Natural killer cell treated with Interleukin-12 subunit alpha and Interleukin-12 subunit beta and Interleukin-15 and Interleukin-18, amount 100 ng/mL, for 72 hours (primary cell): ENCODE results near the gene GPRASP3. TPM values are rescaled to one million over a fixed set of nuclear protein-coding genes. Genes with fewer than 3 reads are reported as not detected.
A peak's percentile ranks its signal among the peaks of the same experiment; 100 is the strongest.
"Not testable (repeated sequence)": the region's sequence is repeated elsewhere in the genome, so short reads cannot be mapped to it uniquely, and the experiment has no call there.

Experiments used
- ATAC-seq, 2 donors: fragments of 150-1000 bp; cut with Tn5 transposase in 1 of 2; sonication (Bioruptor Pico), chemical (Tn5 transposase) in 1 of 2; 2 replicates each; pipeline ENCODE4 v1.10.0; 2021
- DNase-seq: peaks from one replicate; pipeline ENCODE4 v3.0.0; 2022; ENCODE audit warnings: low spot score
- H3K27ac Mint-ChIP-seq, 2 donors: 1 replicate in 1 of 2; 2 replicates in 1 of 2; pipeline ENCODE4 v1.8.0; 2022; ENCODE audit warnings: mixed read lengths in 2 of 2, mild to moderate bottlenecking in 1 of 2, moderate library complexity in 1 of 2
- H3K27me3 Mint-ChIP-seq, 2 donors: 1 replicate in 1 of 2; 2 replicates in 1 of 2; pipeline ENCODE4 v1.8.0; 2022; ENCODE audit warnings: mixed read lengths in 2 of 2
- H3K36me3 Mint-ChIP-seq: one replicate; pipeline ENCODE4 v1.8.0; 2022; ENCODE audit warnings: mixed read lengths
- H3K4me1 Mint-ChIP-seq, 2 donors: 1 replicate in 1 of 2; 2 replicates in 1 of 2; pipeline ENCODE4 v1.8.0; 2022; ENCODE audit warnings: low read depth in 2 of 2, mixed read lengths in 2 of 2, mild to moderate bottlenecking in 1 of 2
- H3K4me3 Mint-ChIP-seq: one replicate; pipeline ENCODE4 v1.8.0; 2022; ENCODE audit warnings: mixed read lengths
- H3K9me3 Mint-ChIP-seq: 2 replicates; pipeline ENCODE4 v1.8.0; 2022; ENCODE audit warnings: mixed read lengths
- total RNA-seq, 2 donors: library from RNA; stranded (reverse); gene quantifications; one replicate each; pipeline ENCODE4 v1.2.3, GENCODE V29; 2022

Gene GPRASP3
- total RNA-seq: 1 to 10 TPM; 1.9 to 2.5 TPM

- peak; percentile 91 to 93 for ATAC-seq
- peak; percentile 86 for DNase-seq
- no peaks in the 10 kb centered on the region for H3K36me3 Mint-ChIP-seq
- peaks cover 5 to 7% of the 10 kb centered on the region in 2 donors for H3K4me1 Mint-ChIP-seq
- peak within 1 kb of the TSS; percentile 8 to 77 for H3K27ac Mint-ChIP-seq
- peak within 1 kb of the TSS; percentile 87 for H3K4me3 Mint-ChIP-seq
- no peaks in the 10 kb centered on the region for H3K9me3 Mint-ChIP-seq
- H3K27me3 Mint-ChIP-seq: peaks cover 0 to 10% of the 10 kb centered on the region in 2 donors
These were observed at the start of gene GPRASP3 for GRCh38 chrX:102720237-102721168. Gene GPRASP3 (plus strand): TSS chrX:102720743. CDS start chrX:102748996, 28,253 bp downstream.

GRCh38 chrX:102672856-102673255 lies 47.7 kb upstream of the GPRASP3 start:
- DNase-seq: no peak
- Mint-ChIP-seq H3K27ac (no peak overlapping the region), H3K36me3 (peaks cover 2% of the 10 kb centered on the region), H3K4me3 (no peak overlapping the region), H3K4me1 (peaks cover 0 to 1% of the 10 kb centered on the region in 2 donors), H3K27me3 (no peaks in the 10 kb centered on the region), H3K9me3 (no peaks in the 10 kb centered on the region)
- ATAC-seq: no peak

GRCh38 chrX:102677479-102677878 lies 43.1 kb upstream of the GPRASP3 start:
- not testable (repeated sequence) for ATAC-seq, H3K27ac Mint-ChIP-seq, H3K4me3 Mint-ChIP-seq, H3K9me3 Mint-ChIP-seq, H3K4me1 Mint-ChIP-seq, DNase-seq, H3K27me3 Mint-ChIP-seq
- peaks cover 12% of the 10 kb centered on the region for H3K36me3 Mint-ChIP-seq

GRCh38 chrX:102684772-102685520 lies 35.6 kb upstream of the GPRASP3 start:
- H3K4me3 Mint-ChIP-seq: no peak overlapping the region
- no peak for ATAC-seq

GRCh38 chrX:102694749-102695148 lies 25.8 kb upstream of the GPRASP3 start:
- H3K4me3 Mint-ChIP-seq: no peak overlapping the region
- DNase-seq: no peak
- H3K4me1 Mint-ChIP-seq: no peaks in the 10 kb centered on the region
- ATAC-seq: no peak
- no peaks in the 10 kb centered on the region for H3K36me3 Mint-ChIP-seq
- H3K27ac Mint-ChIP-seq: no peak overlapping the region
- peaks cover 0 to 8% of the 10 kb centered on the region in 2 donors for H3K27me3 Mint-ChIP-seq
- no peaks in the 10 kb centered on the region for H3K9me3 Mint-ChIP-seq

More at GRCh38 chrX:102684772-102685520, 35.6 kb upstream of the GPRASP3 start:
- Mint-ChIP-seq H3K9me3 (peaks cover 7% of the 10 kb centered on the region), H3K36me3 (peaks cover 17% of the 10 kb centered on the region), H3K27me3 (no peaks in the 10 kb centered on the region), H3K4me1 (peaks cover 0 to 5% of the 10 kb centered on the region in 2 donors), H3K27ac (no peak overlapping the region)
- no peak for DNase-seq

GRCh38 chrX:102696306-102696705 lies 24.2 kb upstream of the GPRASP3 start:
- Mint-ChIP-seq H3K27me3 (peaks cover 0 to 8% of the 10 kb centered on the region in 2 donors), H3K36me3 (no peaks in the 10 kb centered on the region), H3K4me3 (no peak overlapping the region), H3K27ac (no peak overlapping the region), H3K9me3 (no peaks in the 10 kb centered on the region), H3K4me1 (no peaks in the 10 kb centered on the region)
- DNase-seq: no peak
- no peak for ATAC-seq

- peaks cover 4 to 11% of the 10 kb centered on the region in 2 donors for H3K27me3 Mint-ChIP-seq
- H3K27ac Mint-ChIP-seq: no peak overlapping the region
- DNase-seq (no peak), ATAC-seq (no peak)
- H3K4me3 Mint-ChIP-seq: no peak overlapping the region
- H3K4me1 Mint-ChIP-seq: no peaks in the 10 kb centered on the region
- H3K9me3 Mint-ChIP-seq: no peaks in the 10 kb centered on the region
- no peaks in the 10 kb centered on the region for H3K36me3 Mint-ChIP-seq
These were observed 23.0 kb upstream of the GPRASP3 start for GRCh38 chrX:102697494-102697893.

GRCh38 chrX:102708900-102709299 lies 11.6 kb upstream of the GPRASP3 start:
- Mint-ChIP-seq H3K27ac (no peak overlapping the region), H3K36me3 (no peaks in the 10 kb centered on the region), H3K4me1 (peaks cover 0 to 7% of the 10 kb centered on the region in 2 donors), H3K27me3 (peaks cover 14 to 26% of the 10 kb centered on the region in 2 donors), H3K9me3 (no peaks in the 10 kb centered on the region), H3K4me3 (no peak overlapping the region)
- DNase-seq: no peak
- ATAC-seq: no peak

- DNase-seq (no peak), ATAC-seq (no peak)
- H3K27me3 Mint-ChIP-seq: peaks cover 8 to 26% of the 10 kb centered on the region in 2 donors
- H3K27ac Mint-ChIP-seq: no peak overlapping the region
- no peaks in the 10 kb centered on the region for H3K9me3 Mint-ChIP-seq
- H3K36me3 Mint-ChIP-seq: no peaks in the 10 kb centered on the region
- H3K4me1 Mint-ChIP-seq: peaks cover 0 to 7% of the 10 kb centered on the region in 2 donors
- no peak overlapping the region for H3K4me3 Mint-ChIP-seq
These were observed 8.7 kb upstream of the GPRASP3 start for GRCh38 chrX:102711872-102712215.

- H3K36me3 Mint-ChIP-seq: no peaks in the 10 kb centered on the region
- H3K4me3 Mint-ChIP-seq: peak within 1 kb of the TSS; percentile 71
- H3K4me1 Mint-ChIP-seq: peaks cover 0 to 7% of the 10 kb centered on the region in 2 donors
- no peak for DNase-seq
- H3K27me3 Mint-ChIP-seq: peaks cover 8 to 26% of the 10 kb centered on the region in 2 donors
- ATAC-seq: peak; percentile 37 to 44
- peak within 1 kb of the TSS in 1 of 2 donors; percentile 34 for H3K27ac Mint-ChIP-seq
- H3K9me3 Mint-ChIP-seq: no peaks in the 10 kb centered on the region
These were observed 8.2 kb upstream of the GPRASP3 start, which contains the start of gene GPRASP2 for GRCh38 chrX:102712216-102712966. Gene GPRASP2 (plus strand): TSS chrX:102712448. CDS start chrX:102714870, 2,422 bp downstream.

GRCh38 chrX:102712981-102713625 lies 7.4 kb upstream of the GPRASP3 start:
- H3K27me3 Mint-ChIP-seq: peaks cover 8 to 26% of the 10 kb centered on the region in 2 donors
- H3K4me1 Mint-ChIP-seq: peaks cover 0 to 7% of the 10 kb centered on the region in 2 donors
- no peak for DNase-seq
- no peaks in the 10 kb centered on the region for H3K9me3 Mint-ChIP-seq
- H3K4me3 Mint-ChIP-seq: peak overlapping the region; percentile 27
- ATAC-seq: no peak
- no peak overlapping the region for H3K27ac Mint-ChIP-seq
- no peaks in the 10 kb centered on the region for H3K36me3 Mint-ChIP-seq

- H3K36me3 Mint-ChIP-seq: no peaks in the 10 kb centered on the region
- no peaks in the 10 kb centered on the region for H3K9me3 Mint-ChIP-seq
- H3K27me3 Mint-ChIP-seq: peaks cover 8 to 15% of the 10 kb centered on the region in 2 donors
- peak in 1 of 2 donors; percentile 29 for ATAC-seq
- H3K4me3 Mint-ChIP-seq: no peak overlapping the region
- no peak for DNase-seq
- H3K27ac Mint-ChIP-seq: no peak overlapping the region
- peaks cover 0 to 7% of the 10 kb centered on the region in 2 donors for H3K4me1 Mint-ChIP-seq
These were observed 5.5 kb upstream of the GPRASP3 start for GRCh38 chrX:102714994-102715393.

- H3K4me1 Mint-ChIP-seq: peaks cover 7 to 10% of the 10 kb centered on the region in 2 donors
- DNase-seq (no peak), ATAC-seq (no peak)
- H3K4me3 Mint-ChIP-seq: no peak overlapping the region
- no peaks in the 10 kb centered on the region for H3K9me3 Mint-ChIP-seq
- peaks cover 5 to 10% of the 10 kb centered on the region in 2 donors for H3K27me3 Mint-ChIP-seq
- no peak overlapping the region for H3K27ac Mint-ChIP-seq
- no peaks in the 10 kb centered on the region for H3K36me3 Mint-ChIP-seq
These were observed 4.6 kb upstream of the GPRASP3 start for GRCh38 chrX:102715967-102716366.
